GM23338 (cell line): Measurements from ENCODE around the gene CD28. TPM values are rescaled to one million over a fixed set of nuclear protein-coding genes. Genes with fewer than 3 reads are reported as not detected.

ENCODE experiments used
- ATAC-seq: fragments of 200-7000 bp; cut with Tn5 transposase; 3 replicates; pipeline ENCODE4 v1.9.1; 2020
- DNase-seq: peaks from one replicate; pipeline ENCODE4 v3.0.0-alpha.2; 2015; ENCODE audit warnings: low spot score
- H2AFZ ChIP-seq: fragments of 200-600 bp; sonication (generic); 2 replicates; pipeline ENCODE4 v1.8.0; 2016; ENCODE audit warnings: antibody characterized with exemption, mild to moderate bottlenecking, moderate library complexity
- H3F3A ChIP-seq: fragments of 200-600 bp; sonication (generic); replicated peaks from 2 replicates; pipeline ENCODE4 v1.8.0; 2017; ENCODE audit warnings: antibody characterized with exemption, mixed run types, low read depth
- H3K27ac ChIP-seq: fragments of 200-600 bp; sonication (generic); 2 replicates; pipeline ENCODE4 v1.6.1; 2016; ENCODE audit warnings: low read depth
- H3K27me3 ChIP-seq: fragments of 200-600 bp; sonication (generic); 2 replicates; pipeline ENCODE4 v1.8.0; 2016; ENCODE audit warnings: mild to moderate bottlenecking, mixed run types, moderate library complexity; ENCODE audit not compliant: insufficient read depth
- H3K36me3 ChIP-seq: fragments of 200-600 bp; sonication (generic); 2 replicates; pipeline ENCODE4 v1.8.0; 2016; ENCODE audit warnings: mild to moderate bottlenecking; ENCODE audit not compliant: insufficient read depth
- H3K4me1 ChIP-seq: fragments of 200-600 bp; sonication (generic); 2 replicates; pipeline ENCODE4 v1.8.0; 2016; ENCODE audit warnings: mild to moderate bottlenecking, moderate library complexity; ENCODE audit not compliant: insufficient read depth
- H3K4me2 ChIP-seq: fragments of 200-600 bp; sonication (generic); 2 replicates; pipeline ENCODE4 v1.7.1; 2017; ENCODE audit warnings: mixed run types
- H3K4me3 ChIP-seq: fragments of 200-600 bp; sonication (generic); 2 replicates; pipeline ENCODE4 v1.6.1; 2016; ENCODE audit warnings: mixed run types
- H3K79me2 ChIP-seq: fragments of 200-600 bp; sonication (generic); replicated peaks from 2 replicates; pipeline ENCODE4 v1.8.0; 2017; ENCODE audit warnings: mild to moderate bottlenecking; ENCODE audit not compliant: insufficient read depth
- H3K9me2 ChIP-seq: fragments of 200-600 bp; sonication (generic); 2 replicates; pipeline ENCODE4 v1.8.0; 2017; ENCODE audit not compliant: insufficient read depth
- H4K20me1 ChIP-seq: fragments of 200-600 bp; sonication (generic); replicated peaks from 2 replicates; pipeline ENCODE4 v1.8.0; 2017; ENCODE audit warnings: mild to moderate bottlenecking; ENCODE audit not compliant: insufficient read depth
- H3K27ac Mint-ChIP-seq: 2 replicates; pipeline ENCODE4 v1.8.0; 2020; ENCODE audit warnings: inconsistent platforms, mild to moderate bottlenecking, moderate library complexity, mixed read lengths
- H3K27me3 Mint-ChIP-seq: 3 replicates; pipeline ENCODE4 v1.8.0; 2022; ENCODE audit warnings: low read depth, mild to moderate bottlenecking, moderate library complexity, mixed read lengths, inconsistent platforms; ENCODE audit not compliant: insufficient read depth, poor library complexity
- H3K36me3 Mint-ChIP-seq: 3 replicates; pipeline ENCODE4 v1.8.0; 2021; ENCODE audit warnings: low read depth, mild to moderate bottlenecking, inconsistent platforms, moderate library complexity, mixed read lengths
- H3K4me1 Mint-ChIP-seq: 3 replicates; pipeline ENCODE4 v1.8.0; 2020; ENCODE audit warnings: mild to moderate bottlenecking, inconsistent platforms, mixed read lengths
- H3K4me3 Mint-ChIP-seq: 3 replicates; pipeline ENCODE4 v1.8.0; 2021; ENCODE audit warnings: moderate library complexity, mild to moderate bottlenecking, inconsistent platforms, mixed read lengths
- H3K9me3 Mint-ChIP-seq: 3 replicates; pipeline ENCODE4 v1.8.0; 2020; ENCODE audit warnings: moderate library complexity, mild to moderate bottlenecking, inconsistent platforms, mixed read lengths
- CREB1 ChIP-seq: fragments of 250-450 bp; sonication (Bioruptor Pico); IDR thresholded peaks from 2 replicates; pipeline ENCODE4 v1.5.0; 2020; ENCODE audit warnings: low read depth, mild to moderate bottlenecking, moderate library complexity
- CTCF ChIP-seq, 2 experiments: fragments of 200-600 bp in 1 of 2; sonication (generic) in 1 of 2; conservative IDR thresholded peaks; 2 replicates each; pipeline versions ENCODE4 v1.5.1 to v1.6.1; 2016 to 2017; ENCODE audit warnings: antibody characterized with exemption in 2 of 2, low read depth in 2 of 2, mild to moderate bottlenecking in 2 of 2, moderate library complexity in 1 of 2
- EZH2phosphoT487 ChIP-seq: fragments of 200-600 bp; sonication (generic); IDR thresholded peaks from one replicate; pipeline ENCODE4 v1.8.1; 2018; ENCODE audit warnings: antibody characterized with exemption; ENCODE audit not compliant: unreplicated experiment
- JUNB ChIP-seq: IDR thresholded peaks from one replicate; pipeline ENCODE4 v1.6.1; 2016; ENCODE audit warnings: antibody characterized with exemption; ENCODE audit not compliant: unreplicated experiment
- NANOG ChIP-seq: IDR thresholded peaks from 2 replicates; pipeline ENCODE4 v1.6.1; 2016; ENCODE audit warnings: antibody characterized with exemption, borderline replicate concordance
- POLR2AphosphoS5 ChIP-seq: IDR thresholded peaks from 2 replicates; pipeline ENCODE4 v1.6.1; 2016; ENCODE audit warnings: antibody characterized with exemption, low read depth
- REST ChIP-seq: IDR thresholded peaks from one replicate; pipeline ENCODE4 v1.6.1; 2018; ENCODE audit warnings: antibody characterized with exemption; ENCODE audit not compliant: unreplicated experiment
- STAT1 ChIP-seq: IDR thresholded peaks from one replicate; pipeline ENCODE4 v1.6.1; 2016; ENCODE audit warnings: antibody characterized with exemption; ENCODE audit not compliant: unreplicated experiment
- ZNF114 ChIP-seq: fragments of 250-450 bp; sonication (Bioruptor Pico); IDR thresholded peaks from 2 replicates; pipeline ENCODE4 v1.5.0; 2020; ENCODE audit warnings: mild to moderate bottlenecking, moderate library complexity
- ZNF331 ChIP-seq: fragments of 250-450 bp; sonication (Bioruptor Pico); IDR thresholded peaks from 2 replicates; pipeline ENCODE4 v1.5.0; 2020; ENCODE audit warnings: low read depth, mild to moderate bottlenecking, moderate library complexity
- polyA plus RNA-seq: library from polyadenylated mRNA; unstranded; fragments of >200 nt; fragmentation: Nextera tagmentation; extraction: Ambion mirVana; gene quantifications from 2 replicates; pipeline ENCODE4 v1.2.1, GENCODE V29; 2016
- total RNA-seq: library from RNA; depleted of rRNA; stranded (reverse); fragments of >200 nt; shearing (Covaris generic); gene quantifications from 2 replicates; pipeline ENCODE4 v1.2.3, GENCODE V29; 2014

CD28 gene
- total and polyA plus RNA-seq, 2 experiments from 2014 or later = not detected

- TF ChIP-seq CREB1 (CRISPR knock-in tag) = no peak
Measured at GRCh38 chr2:203682688-203683130, 23.7 kb upstream of the CD28 start (continued).

- Mint-ChIP-seq H3K36me3 (no peaks in the 10 kb centered on the region), H3K4me1 (peaks cover under 1% of the 10 kb centered on the region; the same call in 2 of the 3 replicates), H3K27me3 (peaks cover 3% of the 10 kb centered on the region), H3K4me3 (no peak overlapping the region), H3K27ac (no peak overlapping the region), H3K9me3 (no peaks in the 10 kb centered on the region)
- Histone ChIP-seq H3F3A (no peaks in the 10 kb centered on the region), H3K27ac (no peak overlapping the region), H2AFZ (peak overlapping the region; percentile 39; the same call in 1 of the 2 replicates), H3K27me3 (no peaks in the 10 kb centered on the region), H3K4me2 (no peak overlapping the region), H3K4me3 (no peak overlapping the region), H4K20me1 (no peaks in the 10 kb centered on the region), H3K79me2 (no peaks in the 10 kb centered on the region), H3K36me3 (no peaks in the 10 kb centered on the region), H3K4me1 (no peaks in the 10 kb centered on the region), H3K9me2 (peaks cover 8% of the 10 kb centered on the region; the same call in 1 of the 2 replicates)
- no peak for ATAC-seq
- TF ChIP-seq JUNB (no peak), REST (no peak), NANOG (no peak), POLR2AphosphoS5 (no peak), ZNF331 (no peak), CREB1 (CRISPR knock-in tag) (no peak), EZH2phosphoT487 (no peak), ZNF114 (no peak), STAT1 (no peak), CTCF (conservative IDR thresholded peaks at IDR 0.05; ENCODE audit: low read depth in 2 of 2) (no peak)
- no peak for DNase-seq
Measured at GRCh38 chr2:203683421-203683820, 23.0 kb upstream of the CD28 start.
